ENCODE data around the gene RABL2B.
"Not testable (repeated sequence)": the region's sequence is repeated elsewhere in the genome, so short reads cannot be mapped to it uniquely, and the experiment has no call there.

RABL2B gene

DNA sequence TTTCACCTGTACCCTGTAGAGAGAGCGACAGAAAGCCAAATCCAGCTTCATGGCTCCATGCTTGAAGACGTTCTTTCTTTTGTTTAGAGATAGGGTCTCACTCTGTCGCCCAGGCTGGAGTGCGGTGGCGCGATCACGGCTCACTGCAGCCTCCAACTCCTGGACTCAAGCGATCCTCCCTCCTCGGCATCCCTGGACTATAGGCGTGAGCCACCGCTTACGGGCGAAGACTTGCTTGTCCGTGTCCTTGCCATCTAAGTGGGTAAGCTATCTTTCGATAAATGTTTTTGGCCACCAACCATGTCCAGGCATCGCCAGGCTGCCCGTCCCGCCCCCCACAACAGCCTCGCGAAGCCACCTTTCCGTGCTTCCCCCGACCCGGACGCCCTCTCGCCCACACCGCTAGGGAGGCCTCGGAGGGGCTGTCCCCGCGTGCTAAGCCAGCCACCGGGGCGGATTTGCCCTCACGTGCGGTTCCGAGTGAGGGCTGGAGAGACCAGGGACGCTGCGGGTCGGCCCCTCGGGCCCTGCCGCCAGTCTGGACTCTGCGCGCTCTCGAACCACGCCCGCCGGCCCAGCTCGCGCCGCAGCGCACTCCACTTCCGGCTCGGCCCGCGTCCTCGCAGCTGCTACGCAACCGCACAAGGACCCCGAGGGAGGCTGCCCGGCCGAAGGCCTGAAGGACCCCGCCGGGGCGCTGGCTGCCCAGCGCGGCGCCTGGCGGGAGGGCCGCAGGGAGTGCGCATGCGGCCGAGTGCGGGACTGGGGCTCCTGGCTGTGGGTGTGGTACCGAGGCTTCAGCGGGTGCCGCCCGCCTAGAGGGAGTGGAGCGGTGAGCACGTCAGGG lies at the start of gene RABL2B:
TSS of gene RABL2B (minus strand) at position 604 of the 847 bp plus-strand sequence. CDS start 1,342 bp downstream, outside the sequence.
- DNase-seq = peak; percentile 68 to 84 (median 75)

DNA sequence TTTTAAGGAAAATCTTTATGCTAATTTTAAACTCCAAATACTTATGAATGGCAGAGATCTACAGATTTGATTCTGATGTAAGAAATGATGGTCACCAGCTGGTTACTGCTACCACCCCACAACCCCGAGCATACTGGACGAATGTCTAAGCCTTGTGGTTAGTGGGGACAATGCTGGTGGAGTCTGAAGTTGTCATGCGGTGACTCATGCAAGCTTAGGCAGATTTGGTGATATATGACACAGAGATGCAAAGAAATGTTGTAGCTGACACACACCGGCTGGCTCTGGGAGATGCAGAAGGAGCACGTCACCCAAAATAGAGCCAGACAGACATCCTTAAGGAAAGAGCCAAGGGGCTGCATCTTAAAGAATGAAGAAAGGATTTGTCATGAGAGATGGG lies 3.5 kb upstream of the RABL2B start:
- DNase-seq = not testable (repeated sequence)

DNA sequence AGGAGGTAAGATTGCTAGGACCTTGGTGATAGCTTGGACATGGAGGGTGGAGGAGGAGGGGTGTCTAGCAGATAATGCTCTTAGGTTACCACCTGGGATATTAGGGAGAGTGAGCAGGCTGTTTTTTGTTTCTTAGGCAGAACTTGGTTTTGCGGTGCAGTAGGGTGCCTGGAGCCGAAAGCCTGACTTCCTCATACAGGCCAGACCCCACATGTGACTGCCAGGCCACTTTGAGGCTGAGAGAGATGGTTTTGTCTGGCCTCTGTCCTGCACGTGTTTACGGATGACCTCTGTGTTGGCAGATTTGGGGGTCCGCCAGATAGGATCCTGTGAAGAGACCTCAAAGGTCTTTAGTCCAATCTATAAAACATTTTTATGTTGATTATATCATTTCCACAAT lies 1.9 kb upstream of the RABL2B start:
- DNase-seq = not testable (repeated sequence)

DNA sequence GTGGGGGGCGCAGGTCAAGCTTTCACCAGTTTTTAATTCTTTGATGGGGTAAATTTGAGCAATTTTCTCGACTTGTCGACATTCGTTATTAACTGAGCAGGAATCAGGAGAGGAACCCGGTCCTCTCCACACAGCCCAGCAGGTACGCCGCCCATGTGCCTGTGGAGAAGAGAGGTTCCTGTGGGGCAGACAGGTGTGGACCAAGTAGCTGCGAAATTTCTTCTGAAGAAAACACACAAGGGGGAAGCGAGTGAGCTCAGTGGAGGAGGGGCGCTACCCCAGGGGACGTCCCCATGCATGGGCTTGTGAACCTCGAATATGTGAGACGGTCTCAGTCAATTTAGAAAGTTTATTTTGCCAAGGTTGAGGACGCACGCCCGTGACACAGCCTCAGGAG lies 442 bp upstream of the RABL2B start:
- DNase-seq = not testable (repeated sequence)

DNA sequence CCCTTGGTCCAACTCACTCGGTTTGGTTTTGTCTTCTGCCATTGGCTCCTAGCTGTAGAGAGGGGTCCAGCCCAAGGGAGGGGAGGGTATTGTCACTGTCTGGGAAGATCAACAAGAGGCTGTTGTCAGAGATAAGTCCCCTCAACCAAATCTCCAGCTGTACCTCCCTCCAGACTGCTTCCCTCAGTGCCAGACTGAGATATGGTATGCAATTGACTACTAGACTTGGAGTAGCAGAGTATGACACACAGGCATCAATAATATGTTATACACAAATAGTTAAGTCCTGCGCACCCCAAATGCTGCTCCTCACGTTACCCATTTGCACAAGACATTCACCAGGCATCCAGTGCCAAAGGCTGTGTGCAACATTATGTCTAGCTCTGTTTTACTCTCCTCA lies 1.2 kb downstream of the RABL2B start:
- DNase-seq = not testable (repeated sequence)

DNA sequence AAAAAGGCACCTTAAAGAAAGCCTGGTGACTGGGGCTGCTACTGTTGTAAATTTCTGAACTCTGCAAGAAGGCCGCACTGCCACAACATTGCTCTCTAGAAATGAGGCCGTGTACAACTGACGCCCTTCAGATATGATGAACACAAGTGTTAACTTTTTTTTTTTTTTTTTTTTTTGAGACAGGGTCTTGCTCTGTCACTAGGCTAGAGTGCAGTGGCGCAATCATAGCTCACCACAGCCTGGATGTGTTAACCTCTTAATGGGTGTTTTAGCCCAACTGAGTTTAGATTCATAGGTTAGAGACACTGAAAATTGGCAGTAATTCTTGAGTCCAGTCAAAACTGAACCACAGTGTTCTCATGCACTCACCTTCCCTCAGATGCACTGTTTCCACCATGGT lies 3.2 kb downstream of the RABL2B start:
- not testable (repeated sequence) for DNase-seq

DNA sequence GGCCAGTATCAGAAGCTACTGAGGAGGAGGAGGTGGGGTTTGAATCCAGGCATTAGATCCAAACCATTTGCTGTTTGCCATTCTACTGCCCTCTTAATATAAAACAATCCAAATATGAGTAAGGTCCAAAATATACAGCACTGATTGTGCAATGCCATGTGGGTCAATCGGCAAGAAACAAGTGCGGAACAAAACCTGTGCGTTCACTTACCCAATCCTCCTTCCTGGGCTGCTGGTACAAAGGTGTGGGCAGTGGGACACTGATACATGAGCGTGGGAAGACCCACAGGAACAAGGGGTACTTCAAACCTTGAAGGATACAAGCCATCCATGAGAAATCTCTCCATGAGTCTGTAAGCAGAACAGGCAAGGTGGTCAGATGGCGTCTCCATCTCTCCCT lies 5.8 kb downstream of the RABL2B start:
- DNase-seq = not testable (repeated sequence)

DNA sequence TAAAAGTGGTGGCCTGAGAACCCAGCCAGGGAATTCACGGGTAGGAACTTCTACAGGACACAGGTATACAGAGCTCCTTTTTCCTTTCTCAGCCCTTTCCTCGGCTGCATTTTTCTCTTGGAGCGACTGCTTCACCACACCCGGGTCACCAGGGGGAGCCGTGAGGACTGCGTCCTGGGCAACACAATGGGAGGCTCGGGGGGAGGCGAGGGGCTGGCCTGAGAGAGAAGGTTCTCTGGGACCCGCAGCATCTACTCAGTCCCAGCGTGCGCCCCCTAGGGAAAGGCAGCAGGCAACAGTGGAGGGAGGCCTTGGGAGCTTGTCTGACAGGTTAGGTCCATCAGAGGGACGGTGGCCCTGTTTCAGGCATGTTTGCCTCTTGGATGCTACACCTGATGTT lies 8.3 kb downstream of the RABL2B start:
- not testable (repeated sequence) for DNase-seq

DNA sequence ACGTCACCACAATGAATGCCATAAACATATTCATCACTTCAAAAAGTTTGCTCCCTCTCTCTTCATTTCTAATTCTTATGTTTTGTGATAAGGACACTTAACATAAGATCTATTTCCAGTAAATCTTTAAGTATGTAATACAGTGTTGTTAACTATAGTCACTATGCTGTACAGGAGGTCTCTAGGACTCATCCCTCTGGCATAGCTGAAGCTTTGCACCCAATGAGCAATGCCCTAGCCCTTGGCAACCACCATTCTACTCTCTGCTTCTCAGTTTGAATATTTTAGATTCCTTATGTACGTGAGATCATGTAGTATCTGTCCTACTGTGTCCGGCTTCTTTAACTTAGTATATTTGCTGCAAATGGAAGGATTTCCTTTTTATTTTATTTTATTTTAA lies 19.1 kb downstream of the RABL2B start:
- DNase-seq = not testable (repeated sequence)

DNA sequence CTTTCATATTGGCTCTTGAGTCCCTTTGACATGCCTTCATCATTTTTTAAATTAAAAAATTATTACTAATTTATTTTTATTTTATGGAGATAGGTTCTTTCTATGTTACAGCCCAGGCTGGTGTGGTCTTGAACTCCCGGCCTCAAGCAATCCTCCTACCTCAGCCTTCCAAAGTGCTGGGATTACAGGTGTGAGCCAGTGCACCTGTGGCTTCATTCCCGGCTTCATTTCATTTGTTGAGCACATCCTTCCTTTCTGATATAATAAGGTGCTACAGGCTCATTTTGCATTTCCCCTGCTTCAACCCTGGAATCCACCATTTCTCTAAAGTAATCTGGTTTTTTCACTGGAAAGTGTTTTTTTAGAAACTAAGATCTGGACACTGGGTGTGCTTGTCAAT lies 21.6 kb downstream of the RABL2B start:
- DNase-seq = not testable (repeated sequence)

DNA sequence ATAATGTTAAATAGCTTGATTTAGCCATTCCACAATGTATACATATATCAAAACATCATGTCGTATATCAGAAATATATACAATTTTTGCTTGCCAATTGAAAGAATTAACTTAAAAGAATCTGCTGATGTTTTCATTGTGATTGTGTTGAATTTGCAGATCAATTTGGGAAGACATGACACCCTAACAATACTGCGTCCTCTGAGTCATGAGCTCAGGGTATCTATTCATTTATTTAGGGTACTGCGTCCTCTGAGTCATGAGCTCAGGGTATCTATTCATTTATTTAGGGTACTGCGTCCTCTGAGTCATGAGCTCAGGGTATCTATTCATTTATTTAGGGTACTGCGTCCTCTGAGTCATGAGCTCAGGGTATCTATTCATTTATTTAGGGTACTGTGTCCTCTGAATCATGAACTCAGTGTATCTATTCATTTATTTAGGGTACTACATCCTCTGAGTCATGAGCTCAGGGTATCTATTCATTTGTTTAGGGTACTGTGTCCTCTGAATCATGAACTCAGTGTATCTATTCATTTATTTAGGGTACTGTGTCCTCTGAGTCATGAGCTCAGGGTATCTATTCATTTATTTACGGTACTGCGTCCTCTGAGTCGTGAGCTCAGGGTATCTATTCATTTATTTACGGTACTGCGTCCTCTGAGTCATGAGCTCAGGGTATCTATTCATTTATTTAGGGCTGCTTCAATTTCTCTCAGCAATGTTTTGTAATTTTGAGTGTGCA lies 23.7 kb downstream of the RABL2B start:
- DNase-seq = not testable (repeated sequence)

DNA sequence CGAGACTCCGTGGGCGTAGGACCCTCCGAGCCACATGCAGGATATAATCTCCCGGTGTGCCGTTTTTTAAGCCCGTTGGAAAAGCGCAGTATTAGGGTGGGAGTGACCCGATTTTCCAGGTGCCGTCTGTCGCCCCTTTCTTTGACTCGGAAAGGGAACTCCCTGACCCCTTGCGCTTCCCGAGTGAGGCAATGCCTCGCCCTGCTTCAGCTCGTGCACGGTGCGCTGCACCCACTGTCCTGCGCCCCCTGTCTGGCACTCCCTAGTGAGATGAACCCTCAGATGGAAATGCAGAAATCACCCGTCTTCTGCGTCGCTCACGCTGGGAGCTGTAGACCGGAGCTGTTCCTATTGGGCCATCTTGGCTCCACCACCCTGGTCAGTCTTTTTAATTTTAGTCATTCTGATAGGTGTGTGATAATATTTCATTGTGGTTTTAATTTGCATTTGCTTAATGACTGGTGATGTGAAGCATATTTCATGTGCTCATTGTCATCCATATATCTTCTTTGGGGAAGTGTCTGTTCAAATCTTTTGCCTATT lies 26.4 kb downstream of the RABL2B start:
- peak in 2 of 4 experiments; percentile 58 to 66 for DNase-seq

DNA sequence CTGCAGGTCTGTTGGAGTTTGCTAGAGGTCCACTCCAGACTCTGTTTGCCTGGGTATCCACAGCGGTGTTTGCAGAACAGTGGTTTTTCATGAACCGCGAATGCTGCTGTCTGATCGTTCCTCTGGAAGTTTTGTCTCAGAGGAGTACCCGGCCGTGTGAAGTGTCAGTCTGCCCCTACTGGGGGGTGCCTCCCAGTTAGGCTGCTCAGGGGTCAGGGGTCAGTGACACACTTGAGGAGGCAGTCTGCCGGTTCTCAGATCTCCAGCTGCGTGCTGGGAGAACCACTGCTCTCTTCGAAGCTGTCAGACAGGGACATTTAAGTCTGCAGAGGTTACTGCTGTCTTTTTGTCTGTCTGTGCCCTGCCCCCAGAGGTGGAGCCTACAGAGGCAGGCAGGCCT lies 27.0 kb downstream of the RABL2B start:
- not testable (repeated sequence) for DNase-seq

DNA sequence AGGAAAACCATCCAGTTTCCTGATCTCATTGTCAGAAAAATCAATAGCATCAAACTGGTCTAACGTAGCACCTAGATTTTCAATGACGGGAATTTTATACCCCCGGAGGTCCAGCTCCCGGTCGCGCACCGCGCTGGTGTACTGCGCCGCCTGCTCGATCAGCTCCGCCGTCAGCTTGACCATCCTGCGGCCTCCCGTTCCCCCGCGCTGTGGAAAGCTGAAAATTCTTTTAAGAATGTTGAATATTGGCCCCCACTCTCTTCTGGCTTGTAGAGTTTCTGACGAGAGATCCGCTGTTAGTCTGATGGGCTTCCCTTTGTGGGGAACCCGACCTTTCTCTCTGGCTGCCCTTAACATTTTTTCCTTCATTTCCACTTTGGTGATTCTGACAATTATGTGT lies 28.2 kb downstream of the RABL2B start:
- DNase-seq = not testable (repeated sequence)

DNA sequence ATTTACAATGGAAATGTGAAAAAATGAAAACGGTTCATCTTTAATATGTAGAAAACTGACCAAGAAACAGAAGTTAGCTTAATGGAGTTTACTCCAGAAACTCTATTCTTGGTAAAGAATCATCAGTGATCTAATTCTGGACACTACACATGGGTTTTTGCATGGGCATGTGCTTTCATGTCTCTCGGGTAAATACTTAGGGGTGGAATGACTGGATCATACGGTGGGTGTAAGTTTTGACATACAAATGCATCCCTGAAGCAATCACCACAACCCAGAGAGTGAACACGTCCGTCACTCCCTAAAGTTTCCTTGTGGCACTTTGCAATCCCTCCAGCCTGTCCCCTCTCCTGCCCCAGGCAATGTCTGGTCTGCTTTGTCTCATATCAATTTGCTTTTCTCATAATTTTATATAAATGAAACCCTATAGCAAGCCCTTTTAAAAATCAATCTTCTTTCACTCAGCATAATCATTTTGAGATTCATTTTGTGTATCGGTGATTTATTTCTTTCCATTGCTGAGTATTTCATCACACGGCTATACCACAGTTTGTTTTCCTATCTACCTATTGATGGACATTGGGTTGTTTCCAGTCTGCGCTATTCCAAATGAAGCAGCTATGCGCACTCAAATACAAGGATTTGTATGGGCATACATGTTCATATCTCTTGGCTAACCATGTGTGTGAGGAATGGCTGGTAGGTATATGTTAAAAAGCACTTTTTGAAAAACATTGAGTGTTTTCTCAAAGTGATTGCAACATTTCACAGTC lies 33.9 kb downstream of the RABL2B start:
- DNase-seq = not testable (repeated sequence)

DNA sequence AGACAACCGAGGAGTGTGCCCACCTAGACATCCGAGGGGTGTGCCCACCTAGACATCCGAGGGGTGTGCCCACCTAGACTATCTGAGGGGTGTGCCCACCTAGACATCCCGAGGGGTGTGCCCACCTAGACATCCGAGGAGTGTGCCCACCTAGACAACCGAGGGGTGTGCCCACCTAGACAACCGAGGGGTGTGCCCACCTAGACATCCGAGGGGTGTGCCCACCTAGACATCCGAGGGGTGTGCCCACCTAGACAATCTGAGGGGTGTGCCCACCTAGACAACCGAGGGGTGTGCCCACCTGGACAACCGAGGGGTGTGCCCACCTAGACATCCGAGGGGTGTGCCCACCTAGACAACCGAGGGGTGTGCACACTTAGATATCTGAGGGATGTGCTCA lies 34.8 kb downstream of the RABL2B start:
- DNase-seq = not testable (repeated sequence)

DNA sequence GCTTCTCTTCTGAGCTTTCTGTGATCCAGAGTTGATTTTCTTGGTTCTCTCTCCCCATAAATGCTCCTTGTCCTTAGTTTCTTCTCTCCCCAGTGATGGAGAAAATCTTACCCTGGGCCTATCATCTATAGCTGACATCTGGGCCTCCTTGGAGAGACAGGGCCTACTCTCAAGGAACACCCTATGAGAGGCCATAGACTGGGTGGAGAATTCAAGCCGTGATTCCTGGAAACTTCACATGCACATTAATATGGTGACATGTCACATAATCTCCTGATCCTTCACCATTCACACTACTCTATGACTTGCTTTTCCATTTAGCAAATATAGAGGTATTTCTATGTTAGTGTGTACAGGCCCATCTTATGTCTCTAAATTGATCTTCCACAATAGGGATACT lies 35.9 kb downstream of the RABL2B start:
- not testable (repeated sequence) for DNase-seq

DNA sequence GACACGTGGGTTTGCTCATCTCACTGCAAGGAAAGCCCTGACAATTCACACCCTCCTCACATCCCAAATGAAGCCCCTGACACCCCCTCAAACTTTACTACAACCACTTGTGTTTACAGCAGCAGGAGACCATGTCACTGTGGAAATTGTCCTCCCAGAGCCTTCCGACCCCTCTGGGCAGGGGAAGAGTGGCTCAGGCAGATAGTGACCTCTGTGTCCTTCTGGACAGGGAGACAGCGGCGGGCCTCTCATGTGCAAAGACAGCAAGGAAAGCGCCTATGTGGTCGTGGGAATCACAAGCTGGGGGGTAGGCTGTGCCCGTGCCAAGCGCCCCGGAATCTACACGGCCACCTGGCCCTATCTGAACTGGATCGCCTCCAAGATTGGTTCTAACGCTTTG lies 39.0 kb downstream of the RABL2B start:
- not testable (repeated sequence) for DNase-seq

DNA sequence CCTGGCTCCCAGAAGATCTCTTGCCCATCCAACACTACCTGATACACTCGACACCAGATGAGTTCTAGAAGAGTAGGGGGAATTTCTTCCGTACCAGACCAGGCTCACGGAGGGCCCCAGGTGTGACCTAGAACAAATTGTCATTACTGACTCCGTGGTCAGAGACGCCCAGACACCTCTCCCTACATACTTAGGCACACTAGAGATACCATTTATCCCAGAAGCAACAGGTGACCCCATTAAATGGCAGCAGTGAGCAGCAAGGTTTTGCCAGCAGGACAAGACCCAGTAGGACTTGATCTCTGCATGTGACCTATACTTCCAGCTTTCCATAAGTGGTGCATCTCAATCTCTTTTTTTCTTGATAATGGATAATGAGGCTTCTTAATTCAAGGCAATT lies 42.7 kb downstream of the RABL2B start:
- not testable (repeated sequence) for DNase-seq

DNA sequence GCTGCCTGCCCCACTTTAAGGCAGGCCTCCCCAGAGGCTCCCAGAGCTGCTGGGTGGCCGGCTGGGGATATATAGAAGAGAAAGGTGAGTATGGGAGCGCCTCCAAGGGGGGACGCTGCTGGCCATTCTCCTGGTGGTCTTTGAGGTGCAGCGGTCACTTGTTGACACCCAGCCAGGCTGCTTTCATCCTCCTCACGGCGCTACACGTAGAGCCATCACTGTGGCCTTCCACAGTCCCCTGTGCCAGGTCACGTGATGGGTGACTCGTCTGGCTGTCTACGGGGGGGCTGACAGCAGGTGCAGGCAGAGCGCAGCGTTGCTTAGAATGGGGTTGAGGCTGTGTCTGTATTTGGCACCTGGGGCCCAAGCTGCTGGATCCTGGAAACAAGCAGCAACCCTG lies 43.5 kb downstream of the RABL2B start:
- no peak for DNase-seq

DNA sequence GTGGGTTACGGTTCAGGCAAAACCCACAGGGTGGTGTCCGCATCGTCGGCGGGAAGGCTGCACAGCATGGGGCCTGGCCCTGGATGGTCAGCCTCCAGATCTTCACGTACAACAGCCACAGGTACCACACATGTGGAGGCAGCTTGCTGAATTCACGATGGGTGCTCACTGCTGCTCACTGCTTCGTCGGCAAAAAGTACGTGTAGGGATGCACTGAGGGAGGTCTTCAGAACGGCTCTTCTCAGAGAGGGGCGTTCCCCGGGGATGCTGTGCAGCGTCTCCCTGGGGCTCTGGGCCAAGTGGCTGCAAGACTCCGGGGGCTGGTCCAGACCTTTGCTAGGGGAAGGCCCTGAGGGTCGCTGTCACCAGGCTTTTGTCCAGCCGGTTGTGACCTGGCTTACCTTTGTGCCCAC lies 44.2 kb downstream of the RABL2B start:
- DNase-seq = no peak

DNA sequence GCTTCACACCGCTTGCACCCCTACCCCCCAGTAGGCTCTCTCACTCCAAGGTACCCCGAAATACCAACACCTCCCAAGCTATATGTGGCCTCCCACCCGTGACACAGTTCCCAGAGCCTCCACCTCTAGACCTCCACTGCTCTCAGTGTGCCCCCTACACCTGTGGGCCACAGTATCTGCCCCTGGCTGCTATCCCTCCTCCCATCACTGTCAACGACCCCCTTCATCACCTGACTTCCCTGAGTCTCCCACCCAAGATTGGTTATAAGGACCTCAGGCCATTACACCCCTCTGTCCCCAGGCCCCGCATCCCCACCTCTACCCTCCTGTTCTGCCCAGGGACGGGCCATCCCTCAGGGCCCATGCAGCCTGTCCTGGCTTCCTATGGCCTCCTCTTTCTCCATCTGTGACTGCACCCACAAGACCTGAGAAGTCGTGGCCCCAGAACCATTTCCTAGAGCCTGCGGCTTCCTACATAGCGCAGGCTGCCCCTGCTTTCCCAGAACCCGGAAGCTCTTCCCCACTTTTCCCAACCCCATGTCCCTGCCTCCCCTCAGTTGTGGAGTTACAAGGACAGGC lies 44.7 kb downstream of the RABL2B start:
- DNase-seq = no peak
